ENCODE data around the gene DET1. TPM values are rescaled to one million over a fixed set of nuclear protein-coding genes. Genes with fewer than 3 reads are reported as not detected.
"Not testable (repeated sequence)": the region's sequence is repeated elsewhere in the genome, so short reads cannot be mapped to it uniquely, and the experiment has no call there.

The DET1 gene
- total RNA-seq, 2 donors from 2014 or later: 1.9 to 3.6 TPM

- ATAC-seq, H3K4me1 Mint-ChIP-seq: not testable (repeated sequence)
Observed at GRCh38 chr15:88559565-88559964, 13.1 kb upstream of the DET1 start.

GRCh38 chr15:88558026-88558425, 11.5 kb upstream of the DET1 start:
- ATAC-seq; H3K4me1 Mint-ChIP-seq; H3K27ac Mint-ChIP-seq; DNase-seq; H3K9me3 ChIP-seq (ENCODE audit: control insufficient read depth, low read length, poor library complexity, severe bottlenecking); H3K4me3 Mint-ChIP-seq; H3K36me3 Mint-ChIP-seq (ENCODE audit: low read depth): not testable (repeated sequence)
- H3K27me3 Mint-ChIP-seq: peaks cover 25% of the 10 kb centered on the region

More at GRCh38 chr15:88559565-88559964, 13.1 kb upstream of the DET1 start:
- DNase-seq; H3K9me3 ChIP-seq (ENCODE audit: control insufficient read depth, low read length, poor library complexity, severe bottlenecking); H3K4me3 Mint-ChIP-seq; H3K27ac Mint-ChIP-seq; H3K36me3 Mint-ChIP-seq (ENCODE audit: low read depth): not testable (repeated sequence)
- peaks cover 36% of the 10 kb centered on the region for H3K27me3 Mint-ChIP-seq

GRCh38 chr15:88548009-88548408, 1.5 kb upstream of the DET1 start:
- not testable (repeated sequence) for H3K27me3 Mint-ChIP-seq; H3K9me3 ChIP-seq (ENCODE audit: control insufficient read depth, low read length, poor library complexity, severe bottlenecking); H3K4me1 Mint-ChIP-seq; DNase-seq; H3K36me3 Mint-ChIP-seq (ENCODE audit: low read depth); ATAC-seq; H3K27ac Mint-ChIP-seq; H3K4me3 Mint-ChIP-seq

- H3K9me3 ChIP-seq (ENCODE audit: control insufficient read depth, low read length, poor library complexity, severe bottlenecking); ATAC-seq; DNase-seq; H3K36me3 Mint-ChIP-seq (ENCODE audit: low read depth); H3K27me3 Mint-ChIP-seq: not testable (repeated sequence)
- H3K4me1 Mint-ChIP-seq: peaks cover 12% of the 10 kb centered on the region
- H3K4me3 Mint-ChIP-seq: peak overlapping the region; percentile 88
- H3K27ac Mint-ChIP-seq: peak overlapping the region; percentile 81
Observed at GRCh38 chr15:88545578-88546247, 768 bp downstream of the DET1 start.

GRCh38 chr15:88543065-88543776, 3.3 kb downstream of the DET1 start:
- H3K36me3 Mint-ChIP-seq (ENCODE audit: low read depth): no peaks in the 10 kb centered on the region
- ATAC-seq (no peak), DNase-seq (no peak)
- no peak overlapping the region for H3K27ac Mint-ChIP-seq
- H3K9me3 ChIP-seq (ENCODE audit: control insufficient read depth, low read length, poor library complexity, severe bottlenecking): no peaks in the 10 kb centered on the region
- H3K4me3 Mint-ChIP-seq: no peak overlapping the region
- H3K27me3 Mint-ChIP-seq: no peaks in the 10 kb centered on the region
- H3K4me1 Mint-ChIP-seq: peaks cover 12% of the 10 kb centered on the region

- Mint-ChIP-seq H3K27ac (no peak overlapping the region), H3K4me3 (no peak overlapping the region), H3K4me1 (peaks cover 15% of the 10 kb centered on the region), H3K27me3 (no peaks in the 10 kb centered on the region), H3K36me3 (ENCODE audit: low read depth) (no peaks in the 10 kb centered on the region)
- H3K9me3 ChIP-seq (ENCODE audit: control insufficient read depth, low read length, poor library complexity, severe bottlenecking): no peaks in the 10 kb centered on the region
- no peak for DNase-seq
- ATAC-seq: no peak
Observed at GRCh38 chr15:88542342-88542733, 4.1 kb downstream of the DET1 start.

- Mint-ChIP-seq H3K4me3 (no peak overlapping the region), H3K36me3 (ENCODE audit: low read depth) (no peaks in the 10 kb centered on the region), H3K27me3 (no peaks in the 10 kb centered on the region), H3K4me1 (peaks cover 12% of the 10 kb centered on the region), H3K27ac (no peak overlapping the region)
- H3K9me3 ChIP-seq (ENCODE audit: control insufficient read depth, low read length, poor library complexity, severe bottlenecking): no peaks in the 10 kb centered on the region
- no peak for DNase-seq
- no peak for ATAC-seq
Observed at GRCh38 chr15:88541709-88542341, 4.7 kb downstream of the DET1 start.

GRCh38 chr15:88541111-88541510, 5.4 kb downstream of the DET1 start:
- H3K27ac Mint-ChIP-seq; H3K27me3 Mint-ChIP-seq; H3K4me3 Mint-ChIP-seq; ATAC-seq; DNase-seq; H3K9me3 ChIP-seq (ENCODE audit: control insufficient read depth, low read length, poor library complexity, severe bottlenecking); H3K36me3 Mint-ChIP-seq (ENCODE audit: low read depth): not testable (repeated sequence)
- peaks cover 10% of the 10 kb centered on the region for H3K4me1 Mint-ChIP-seq

GRCh38 chr15:88540350-88540749, 6.1 kb downstream of the DET1 start:
- not testable (repeated sequence) for H3K9me3 ChIP-seq (ENCODE audit: control insufficient read depth, low read length, poor library complexity, severe bottlenecking); H3K36me3 Mint-ChIP-seq (ENCODE audit: low read depth); H3K27me3 Mint-ChIP-seq; H3K4me1 Mint-ChIP-seq; ATAC-seq; H3K4me3 Mint-ChIP-seq; H3K27ac Mint-ChIP-seq; DNase-seq

GRCh38 chr15:88539441-88539840, 7.0 kb downstream of the DET1 start:
- peaks cover 7% of the 10 kb centered on the region for H3K4me1 Mint-ChIP-seq
- peaks cover 2% of the 10 kb centered on the region for H3K36me3 Mint-ChIP-seq (ENCODE audit: low read depth)
- no peak for ATAC-seq
- no peak overlapping the region for H3K4me3 Mint-ChIP-seq
- H3K9me3 ChIP-seq (ENCODE audit: control insufficient read depth, low read length, poor library complexity, severe bottlenecking): no peaks in the 10 kb centered on the region
- DNase-seq: no peak
- H3K27ac Mint-ChIP-seq: no peak overlapping the region
- H3K27me3 Mint-ChIP-seq: no peaks in the 10 kb centered on the region

GRCh38 chr15:88538972-88539371, 7.5 kb downstream of the DET1 start:
- H3K9me3 ChIP-seq (ENCODE audit: control insufficient read depth, low read length, poor library complexity, severe bottlenecking): no peaks in the 10 kb centered on the region
- Mint-ChIP-seq H3K4me3 (no peak overlapping the region), H3K27ac (no peak overlapping the region), H3K36me3 (ENCODE audit: low read depth) (peaks cover 2% of the 10 kb centered on the region), H3K27me3 (no peaks in the 10 kb centered on the region), H3K4me1 (peaks cover 7% of the 10 kb centered on the region)
- ATAC-seq (no peak), DNase-seq (no peak)

- Mint-ChIP-seq H3K4me1 (peaks cover 7% of the 10 kb centered on the region), H3K27ac (peak overlapping the region; percentile 9), H3K27me3 (no peaks in the 10 kb centered on the region), H3K36me3 (ENCODE audit: low read depth) (peaks cover 2% of the 10 kb centered on the region), H3K4me3 (no peak overlapping the region)
- DNase-seq (no peak), ATAC-seq (no peak)
- no peaks in the 10 kb centered on the region for H3K9me3 ChIP-seq (ENCODE audit: control insufficient read depth, low read length, poor library complexity, severe bottlenecking)
Observed at GRCh38 chr15:88537591-88538317, 8.7 kb downstream of the DET1 start.
